Measurements from ENCODE around the gene RNF41.
A peak's percentile ranks its signal among the peaks of the same experiment; 100 is the strongest.

RNF41 gene

DNA sequence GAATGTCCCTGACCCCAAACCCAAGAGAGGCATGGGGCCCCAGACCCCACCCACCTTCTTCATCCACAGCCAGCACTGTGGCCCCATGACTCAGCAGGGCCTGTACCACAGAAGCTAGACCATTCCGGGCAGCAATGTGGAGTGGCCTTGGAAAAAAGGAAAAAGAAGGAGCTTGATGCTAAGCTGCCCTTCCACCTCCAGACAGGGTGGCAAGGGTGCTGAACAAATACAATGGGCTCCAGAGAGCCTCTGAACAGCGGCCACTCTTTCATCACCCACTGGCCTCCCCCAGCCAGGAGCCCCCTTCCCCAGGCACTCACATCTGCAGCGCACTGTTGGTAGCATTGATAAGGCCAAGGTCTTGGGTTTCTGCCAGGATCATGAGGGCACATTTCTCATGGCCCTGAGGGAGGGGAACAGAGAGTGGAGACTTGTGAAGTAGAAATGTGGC lies 22.0 kb upstream of the RNF41 start:
- DNase-seq (ENCODE audit: low read depth in 2 of 2) = no peak

DNA sequence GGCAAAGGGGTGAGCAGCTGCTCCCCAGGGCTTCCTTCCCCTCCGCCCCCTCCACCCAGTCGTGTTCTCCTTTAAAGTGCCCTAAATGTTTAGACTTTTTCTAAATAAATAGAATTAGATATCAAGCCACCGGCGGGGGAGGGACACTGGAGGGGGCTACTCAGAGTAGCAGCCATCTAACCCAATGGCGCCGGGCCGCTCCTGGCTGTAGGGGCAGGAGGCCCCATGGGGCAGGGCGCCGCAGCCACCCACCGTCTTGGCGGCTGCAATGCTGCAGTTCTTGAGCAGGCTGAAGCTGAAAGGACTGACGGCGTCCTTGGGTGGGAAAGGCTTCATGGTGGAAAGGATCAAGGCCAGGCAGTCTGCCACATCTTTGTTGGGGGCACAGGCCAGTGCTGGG lies 21.3 kb upstream of the RNF41 start:
- DNase-seq (ENCODE audit: low read depth in 2 of 2) = no peak

GRCh38 chr12:56241424-56242303 lies 19.9 kb upstream of the RNF41 start:
- no peak for DNase-seq (ENCODE audit: low read depth in 2 of 2)

GRCh38 chr12:56237552-56237951 lies 15.8 kb upstream of the RNF41 start:
- no peak for DNase-seq (ENCODE audit: low read depth in 2 of 2)

DNA sequence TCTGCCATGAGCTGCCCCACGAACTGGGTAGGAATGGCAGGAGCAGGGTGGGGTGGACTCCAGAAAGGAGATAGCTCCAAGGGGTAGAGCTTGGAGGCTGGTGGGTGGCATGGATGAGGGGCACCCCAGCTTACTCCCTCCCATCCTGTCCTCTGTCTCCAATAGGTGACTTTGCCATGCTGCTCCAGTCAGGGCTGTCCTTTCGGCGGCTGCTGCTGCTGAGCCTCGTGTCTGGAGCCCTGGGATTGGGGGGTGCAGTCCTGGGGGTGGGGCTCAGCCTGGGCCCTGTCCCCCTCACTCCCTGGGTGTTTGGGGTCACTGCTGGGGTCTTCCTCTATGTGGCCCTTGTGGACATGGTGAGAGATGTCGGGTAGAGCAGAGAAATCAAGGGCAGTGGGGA lies 15.3 kb upstream of the RNF41 start:
- no peak for DNase-seq (ENCODE audit: low read depth in 2 of 2)

GRCh38 chr12:56236091-56236490 lies 14.4 kb upstream of the RNF41 start:
- DNase-seq (ENCODE audit: low read depth in 2 of 2) = no peak

DNA sequence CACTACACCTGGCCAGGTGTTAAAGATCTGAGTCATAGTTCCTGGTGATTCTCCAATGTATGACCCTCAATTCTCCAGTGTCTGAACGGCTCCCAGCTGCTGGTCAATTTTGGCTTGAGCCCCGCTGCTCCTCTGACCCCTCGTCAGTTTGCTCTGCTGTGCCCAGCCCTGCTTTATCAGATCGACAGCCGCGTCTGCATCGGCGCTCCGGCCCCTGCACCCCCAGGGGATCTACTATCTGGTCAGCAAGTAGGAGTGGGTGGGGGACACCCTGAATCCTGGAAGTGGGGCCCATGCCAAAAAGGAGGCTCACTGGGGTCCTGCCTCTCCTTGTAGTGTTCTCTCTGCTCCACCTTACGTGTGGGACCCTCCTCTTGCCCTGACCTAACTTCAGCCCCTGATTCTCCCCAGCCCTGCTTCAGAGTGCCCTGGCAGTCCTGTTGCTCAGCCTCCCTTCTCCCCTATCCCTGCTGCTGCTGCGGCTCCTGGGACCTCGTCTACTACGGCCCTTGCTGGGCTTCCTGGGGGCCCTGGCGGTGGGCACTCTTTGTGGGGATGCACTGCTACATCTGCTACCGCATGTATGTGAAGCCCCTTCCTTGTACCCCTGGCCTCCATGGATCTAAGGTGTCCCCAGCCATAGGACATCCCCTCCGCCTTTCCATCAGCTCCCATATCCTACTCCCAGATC lies 13.2 kb upstream of the RNF41 start:
- DNase-seq (ENCODE audit: low read depth in 2 of 2) = no peak

DNA sequence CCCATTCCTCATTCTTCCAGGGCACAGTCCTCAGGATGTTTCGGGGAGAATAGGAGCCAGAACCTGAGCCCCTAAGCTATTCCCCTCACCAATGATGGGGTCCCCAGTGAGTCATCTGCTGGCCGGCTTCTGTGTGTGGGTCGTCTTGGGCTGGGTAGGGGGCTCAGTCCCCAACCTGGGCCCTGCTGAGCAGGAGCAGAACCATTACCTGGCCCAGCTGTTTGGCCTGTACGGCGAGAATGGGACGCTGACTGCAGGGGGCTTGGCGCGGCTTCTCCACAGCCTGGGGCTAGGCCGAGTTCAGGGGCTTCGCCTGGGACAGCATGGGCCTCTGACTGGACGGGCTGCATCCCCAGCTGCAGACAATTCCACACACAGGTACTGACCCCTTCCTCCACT lies 9.5 kb upstream of the RNF41 start:
- DNase-seq (ENCODE audit: low read depth in 2 of 2) = no peak

GRCh38 chr12:56230432-56231183 lies 8.9 kb upstream of the RNF41 start:
- no peak for DNase-seq (ENCODE audit: low read depth in 2 of 2)

GRCh38 chr12:56229916-56230431 lies 8.3 kb upstream of the RNF41 start, which contains the start of gene SLC39A5:
TSS of gene SLC39A5 (plus strand) at chr12:56230051. CDS start at chr12:56231275, 1,224 bp downstream.
- no peak for DNase-seq (ENCODE audit: low read depth in 2 of 2)

DNA sequence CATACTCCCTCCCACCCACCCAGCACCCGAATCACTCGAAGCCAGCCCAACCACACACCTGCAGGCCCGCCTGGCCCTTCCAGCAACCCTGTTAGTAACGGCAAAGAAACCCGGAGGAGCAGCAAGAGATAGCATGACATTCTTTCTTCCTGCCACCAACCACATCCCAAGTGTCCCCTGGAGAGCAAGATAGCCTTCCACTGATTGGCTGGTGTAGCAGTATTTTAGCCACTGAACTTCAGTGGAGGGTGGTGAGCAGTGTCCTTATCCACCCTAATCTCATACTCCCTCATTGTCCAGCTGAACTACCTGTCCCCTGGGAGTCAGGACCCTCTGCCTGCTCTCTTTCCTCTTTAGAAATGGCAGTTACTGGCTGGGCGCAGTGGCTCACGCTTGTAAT lies 7.4 kb upstream of the RNF41 start:
- DNase-seq (ENCODE audit: low read depth in 2 of 2) = no peak

- DNase-seq (ENCODE audit: low read depth in 2 of 2) = no peak
Observed at GRCh38 chr12:56224954-56225353, 3.2 kb upstream of the RNF41 start.

DNA sequence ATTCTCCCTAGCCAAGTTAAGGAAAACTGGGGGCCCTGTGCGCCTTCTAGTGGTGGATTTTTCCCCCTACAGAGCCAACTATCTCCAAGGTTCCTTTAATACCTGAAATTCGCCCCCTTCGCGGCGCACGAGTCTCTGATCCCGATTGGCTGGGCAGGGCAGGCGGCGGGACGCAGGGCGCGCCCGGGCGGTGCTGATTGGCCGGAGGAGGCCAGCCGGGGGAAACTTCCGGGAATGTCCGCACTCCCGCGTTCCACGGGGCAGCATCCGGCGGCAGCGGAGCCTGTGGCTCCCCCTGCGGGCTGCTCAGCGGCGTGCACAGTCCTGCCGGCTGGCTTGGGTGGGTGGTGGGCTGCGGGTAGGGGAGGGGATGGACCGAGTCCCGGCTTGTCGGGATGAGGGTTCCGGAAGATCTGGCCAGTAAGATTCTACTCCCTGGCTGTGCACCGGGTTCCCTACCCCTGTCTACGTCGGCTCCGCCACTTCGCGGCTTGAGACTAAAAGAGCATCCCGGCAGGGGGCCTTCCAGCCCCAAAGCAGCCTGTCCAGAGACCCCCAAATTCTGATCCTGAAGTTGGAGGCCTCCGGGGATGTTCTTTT lies 2.5 kb upstream of the RNF41 start, which contains the start of gene NABP2:
TSS of gene NABP2 (plus strand) at position 241 of the 600 bp plus-strand sequence. CDS start 515 bp downstream, outside the sequence.
- DNase-seq (ENCODE audit: low read depth in 2 of 2) = peak; percentile 85 to 87

- no peak for DNase-seq (ENCODE audit: low read depth in 2 of 2)
Observed at GRCh38 chr12:56223571-56224101, 1.9 kb upstream of the RNF41 start.

DNA sequence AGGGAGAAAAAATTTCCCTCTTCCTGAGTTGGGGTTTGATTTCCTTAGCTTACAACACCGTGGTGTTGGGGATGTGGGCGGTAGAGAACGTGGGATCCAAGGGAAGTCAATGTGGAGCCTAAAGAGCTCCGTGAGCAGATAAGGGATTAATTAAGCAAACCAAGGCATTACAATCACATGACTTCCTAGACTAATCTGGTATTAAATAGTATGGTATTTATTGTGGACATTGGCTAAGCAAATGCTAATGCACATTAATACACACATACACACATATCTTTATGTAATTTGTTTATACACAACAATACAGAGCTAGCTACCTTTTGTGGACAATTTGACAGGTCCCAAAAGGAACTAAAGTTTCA lies 791 bp upstream of the RNF41 start:
- no peak for DNase-seq (ENCODE audit: low read depth in 2 of 2)

GRCh38 chr12:56221232-56221756 lies 428 bp downstream of the RNF41 start:
- no peak for DNase-seq (ENCODE audit: low read depth in 2 of 2)

- DNase-seq (ENCODE audit: low read depth in 2 of 2) = no peak
Observed at GRCh38 chr12:56220611-56221231, 1.0 kb downstream of the RNF41 start.

DNA sequence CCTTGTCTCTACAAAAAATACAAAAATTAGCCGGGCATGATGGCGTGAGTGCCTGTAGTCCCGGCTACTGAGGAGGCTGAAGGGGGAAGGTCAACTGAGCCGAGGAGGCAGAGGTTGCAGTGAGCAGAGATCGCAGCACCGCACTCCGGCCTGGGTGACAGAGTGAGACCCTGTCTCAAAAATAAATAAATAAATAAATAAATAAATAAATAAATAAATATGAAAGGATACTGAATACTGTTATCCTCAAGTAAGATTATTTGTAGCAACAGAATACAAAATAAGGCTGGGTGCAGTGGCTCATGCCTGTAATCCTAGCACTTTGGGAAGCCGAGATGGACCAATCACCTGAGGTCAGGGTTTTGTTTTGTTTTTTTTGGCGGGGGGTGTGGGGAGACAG lies 1.9 kb downstream of the RNF41 start:
- DNase-seq (ENCODE audit: low read depth in 2 of 2) = no peak

DNA sequence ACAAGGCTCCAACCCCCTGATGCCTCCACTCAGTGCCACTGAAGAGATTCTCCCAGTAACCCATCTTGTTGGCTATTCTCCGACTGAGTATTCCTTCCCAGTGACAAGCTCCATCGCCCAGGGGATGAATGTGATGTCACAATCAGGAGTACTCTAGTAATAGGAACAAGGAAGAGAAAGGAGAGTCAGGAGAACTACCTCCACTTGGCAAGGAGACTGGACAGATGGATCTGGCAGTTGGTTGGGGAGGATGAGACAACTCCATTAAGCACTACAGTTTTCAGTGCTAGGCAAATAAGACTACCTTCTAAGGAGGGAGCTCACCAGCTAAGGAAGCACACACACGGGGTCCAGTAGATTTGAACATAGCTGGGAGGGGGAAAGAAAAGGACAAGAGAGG lies 5.3 kb downstream of the RNF41 start:
- DNase-seq (ENCODE audit: low read depth in 2 of 2) = no peak

DNA sequence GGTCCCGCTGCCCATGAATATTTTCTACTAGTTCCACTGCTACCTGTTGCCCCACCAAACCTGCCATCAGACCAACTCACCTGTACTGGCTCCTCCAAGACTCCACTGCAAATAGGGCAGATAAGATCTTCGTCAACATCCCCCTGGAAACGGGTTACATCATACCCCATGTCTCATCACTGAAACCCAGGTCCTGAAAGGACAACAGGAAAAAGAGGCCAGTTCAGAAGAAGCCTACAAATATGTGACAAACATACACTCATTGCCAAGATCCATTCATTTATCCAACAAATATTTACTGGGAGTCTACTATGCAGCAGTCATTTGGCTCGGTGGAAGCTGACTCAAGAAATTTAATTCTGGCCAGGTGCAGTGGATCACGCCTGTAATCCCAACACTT lies 7.8 kb downstream of the RNF41 start:
- DNase-seq (ENCODE audit: low read depth in 2 of 2) = no peak

DNA sequence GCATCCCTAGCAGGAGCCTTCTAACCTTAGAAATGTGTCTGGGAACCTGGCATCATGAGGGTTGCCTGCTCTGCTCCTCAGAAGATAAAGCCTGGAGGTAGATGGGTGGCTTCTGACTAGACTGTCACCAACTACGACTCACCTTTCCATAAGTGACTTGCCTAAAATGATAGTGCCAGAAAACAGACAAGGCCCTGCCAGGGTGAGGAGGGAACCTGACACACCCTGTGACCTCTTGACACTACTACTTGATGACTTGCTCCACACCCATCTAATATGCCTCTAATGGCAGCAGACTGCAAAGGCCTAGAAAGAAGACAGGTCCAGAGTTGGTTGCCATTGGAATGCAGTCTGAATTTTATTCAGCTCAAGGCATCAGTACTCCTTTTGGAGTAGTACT lies 9.4 kb downstream of the RNF41 start:
- DNase-seq (ENCODE audit: low read depth in 2 of 2) = no peak
